SH-SY5Y (cell line): ENCODE results near the gene PTPRK.

Experiments used
- GATA2 ChIP-seq: IDR thresholded peaks from 2 replicates; pipeline ENCODE4 v1.6.1; 2011; ENCODE audit warnings: mild to moderate bottlenecking, low read depth, low read length
- GATA3 ChIP-seq: IDR thresholded peaks from 2 replicates; pipeline ENCODE4 v1.6.1; 2011; ENCODE audit warnings: low read depth, mild to moderate bottlenecking, low read length, moderate library complexity

DNA sequence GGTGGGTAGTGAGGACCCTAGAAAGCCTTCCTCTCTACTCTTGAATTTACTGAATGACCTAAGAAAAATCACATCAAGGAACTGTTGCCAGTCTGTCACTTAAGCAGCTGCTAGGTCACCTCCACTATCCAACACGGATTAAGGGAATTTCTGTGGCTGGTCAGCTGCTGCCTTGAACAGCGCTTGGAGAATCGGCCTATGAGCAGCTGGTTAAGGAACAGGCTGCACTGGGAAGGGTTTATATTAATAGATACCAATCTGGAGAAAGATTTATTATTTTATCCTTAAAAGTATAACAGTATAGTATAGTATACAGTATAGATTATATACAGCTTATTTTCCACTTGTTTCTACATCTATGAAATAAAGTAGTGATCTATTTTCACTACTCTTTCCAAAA lies 6.5 kb downstream of the PTPRK start:
- TF ChIP-seq GATA2 (no peak), GATA3 (no peak)
